GM21717 (cell line): ENCODE results near the gene PGM3.

Experiments
- ATAC-seq: cut with Tn5 transposase; IDR thresholded peaks from one replicate; pipeline ENCODE4 v1.9.1; 2021; ENCODE audit warnings: mild to moderate bottlenecking, moderate library complexity; ENCODE audit not compliant: unreplicated experiment

Gene PGM3

GRCh38 chr6:83183082-83183828, 9.8 kb downstream of the PGM3 start:
- ATAC-seq: no peak

DNA sequence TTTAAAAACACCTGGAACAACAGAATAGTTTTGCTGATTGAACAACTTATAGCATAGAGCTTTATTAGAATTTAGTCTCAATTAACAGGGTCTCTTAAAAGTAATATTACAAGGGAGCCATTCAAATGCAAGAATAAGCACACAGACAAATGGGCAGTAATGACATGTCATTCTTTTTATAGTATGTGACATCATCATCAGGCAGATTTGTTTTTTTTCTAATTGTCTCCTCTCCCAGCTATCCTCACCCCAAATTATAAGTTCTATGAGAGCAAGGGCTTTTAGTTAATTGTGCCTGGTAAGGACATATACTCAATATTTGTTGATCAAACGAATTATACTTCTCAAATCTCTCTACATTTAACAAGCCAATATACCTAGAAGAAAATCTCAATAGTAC, 11.0 kb downstream of the PGM3 start:
- no peak for ATAC-seq

GRCh38 chr6:83180426-83180950, 12.6 kb downstream of the PGM3 start:
- no peak for ATAC-seq

GRCh38 chr6:83176246-83176645, 16.8 kb downstream of the PGM3 start:
- ATAC-seq: no peak

- ATAC-seq: no peak
Measured at GRCh38 chr6:83169511-83169910, 23.6 kb downstream of the PGM3 start.

DNA sequence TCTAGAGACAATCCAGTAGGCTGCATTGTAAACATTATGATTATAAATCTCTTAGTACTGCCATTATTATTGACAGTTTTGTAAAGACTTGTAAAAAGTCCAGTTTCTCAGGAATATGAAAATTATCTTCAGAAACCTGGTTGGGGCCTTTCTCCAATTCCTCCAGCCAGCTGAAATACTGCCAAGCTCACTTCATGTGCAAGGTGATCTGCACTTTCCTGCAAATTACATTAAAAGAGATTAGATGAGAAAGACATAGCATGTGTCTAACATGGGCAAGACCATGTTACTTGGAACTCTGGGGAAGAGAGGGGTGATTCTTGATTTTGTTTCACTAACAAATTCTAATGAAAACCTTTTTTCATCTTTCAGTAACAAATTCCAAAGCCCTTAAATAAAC, 24.0 kb downstream of the PGM3 start:
- no peak for ATAC-seq

DNA sequence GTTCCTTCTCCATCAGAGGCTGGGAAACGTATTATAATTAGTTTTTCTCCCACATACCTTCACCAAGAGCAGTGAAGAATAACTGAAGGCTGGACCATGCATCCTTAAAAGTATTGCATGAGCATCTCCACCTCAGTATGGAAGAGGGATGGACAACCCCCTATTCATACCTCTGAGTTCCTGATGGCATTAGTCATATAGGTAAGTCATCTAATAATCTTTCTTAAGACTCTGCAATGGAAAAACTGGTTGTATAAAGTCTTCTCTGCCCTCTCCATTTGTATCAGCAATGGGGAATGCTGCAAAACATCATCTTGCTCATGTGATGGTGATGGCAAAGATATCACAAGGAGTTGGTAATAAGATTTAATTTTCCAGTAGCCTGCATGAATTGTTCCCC, 24.5 kb downstream of the PGM3 start:
- ATAC-seq: no peak

DNA sequence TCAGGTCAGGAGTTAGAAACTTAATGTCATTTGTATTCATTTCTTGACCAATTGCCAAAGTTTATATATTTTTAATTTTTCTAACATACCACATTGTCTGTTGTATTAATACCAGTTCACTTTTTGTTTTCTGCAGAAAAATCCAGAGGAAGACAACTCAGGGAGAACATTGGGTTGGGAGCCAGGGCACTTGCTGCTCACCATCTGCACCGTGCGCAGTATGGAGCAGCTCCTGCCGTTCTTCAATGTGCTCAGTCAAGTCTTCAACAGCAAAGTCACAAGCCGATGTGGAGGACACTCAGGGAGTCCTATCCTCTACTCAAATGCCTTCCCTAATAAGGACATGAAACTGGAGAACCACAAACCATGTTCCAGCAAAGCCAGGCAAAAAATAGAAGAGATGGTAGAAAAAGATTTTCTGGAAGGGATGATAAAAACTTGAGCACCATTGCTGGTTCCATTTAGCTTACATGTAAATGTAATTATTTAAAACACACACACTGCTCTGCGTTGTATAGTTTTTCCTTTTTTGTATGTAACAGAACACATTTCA, 25.3 kb downstream of the PGM3 start:
- ATAC-seq: no peak

DNA sequence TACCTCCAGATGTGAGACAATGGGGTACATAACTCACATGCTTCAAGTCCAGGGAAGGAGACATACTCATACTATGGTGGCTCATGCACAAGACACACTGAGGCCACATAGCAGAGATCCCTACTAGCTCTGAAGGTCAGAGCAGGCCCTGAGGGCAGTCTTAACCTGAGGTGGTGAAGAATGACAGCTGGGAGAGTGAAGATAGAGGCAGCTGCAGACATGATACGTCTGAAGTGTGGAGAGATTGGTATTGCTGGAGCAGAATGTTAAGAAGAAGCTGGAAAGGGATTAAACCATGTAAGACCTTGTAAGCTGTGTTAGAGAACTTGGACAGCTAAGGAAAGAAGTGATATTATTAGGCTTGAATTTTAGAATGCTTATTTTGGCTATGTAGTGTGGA, 32.9 kb downstream of the PGM3 start:
- no peak for ATAC-seq

GRCh38 chr6:83155794-83156193, 37.3 kb downstream of the PGM3 start:
- ATAC-seq: no peak

DNA sequence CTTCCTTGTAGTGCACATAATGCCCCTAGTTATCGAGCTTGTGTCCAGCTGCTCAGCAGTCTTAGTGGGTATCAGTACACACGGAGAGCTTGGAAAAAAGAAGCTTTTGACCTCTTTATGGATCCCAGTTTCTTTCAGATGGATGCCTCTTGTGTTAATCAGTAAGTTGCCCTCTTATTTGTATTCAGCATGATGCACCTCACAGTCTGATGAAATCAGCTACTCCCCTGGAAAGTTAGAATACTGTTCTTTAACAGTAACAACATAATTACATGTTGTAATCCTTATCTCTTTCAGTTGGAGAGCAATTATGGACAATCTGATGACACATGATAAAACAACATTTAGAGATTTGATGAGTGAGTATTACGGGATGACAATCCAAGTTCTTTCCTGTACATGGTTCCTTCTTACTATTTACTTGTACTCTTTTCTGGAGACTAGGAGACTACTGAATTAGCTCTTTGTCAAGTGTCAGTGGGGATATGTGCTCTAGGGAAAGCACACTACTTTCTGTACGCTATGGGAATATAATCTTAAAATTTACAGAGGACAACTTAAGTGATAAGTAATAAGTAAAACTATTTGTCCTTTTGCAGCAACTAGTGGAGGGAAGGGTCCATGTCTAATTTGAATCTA, 39.1 kb downstream of the PGM3 start:
- ATAC-seq: no peak

- ATAC-seq: no peak
Measured at GRCh38 chr6:83152913-83153312, 40.2 kb downstream of the PGM3 start.

DNA sequence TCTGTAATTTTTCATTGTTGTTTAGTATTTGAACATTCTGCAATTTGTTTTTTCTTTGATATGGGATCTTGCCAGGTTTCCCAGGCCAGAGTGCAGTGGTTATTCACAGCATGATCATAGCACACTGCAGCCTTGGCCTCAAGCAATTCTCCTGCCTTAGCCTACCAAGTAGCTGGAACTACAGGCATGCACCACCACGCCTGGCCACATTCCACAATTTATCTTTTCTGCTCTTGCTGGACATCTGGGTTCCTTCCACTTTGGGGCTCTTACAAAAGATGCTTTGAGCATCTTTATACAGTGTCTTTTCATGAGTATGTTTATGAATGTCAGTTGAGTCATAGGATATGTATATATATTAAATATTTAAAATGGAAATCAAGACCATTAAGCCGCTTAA, 42.0 kb downstream of the PGM3 start:
- no peak for ATAC-seq

GRCh38 chr6:83138758-83139157, 54.3 kb downstream of the PGM3 start:
- no peak for ATAC-seq

DNA sequence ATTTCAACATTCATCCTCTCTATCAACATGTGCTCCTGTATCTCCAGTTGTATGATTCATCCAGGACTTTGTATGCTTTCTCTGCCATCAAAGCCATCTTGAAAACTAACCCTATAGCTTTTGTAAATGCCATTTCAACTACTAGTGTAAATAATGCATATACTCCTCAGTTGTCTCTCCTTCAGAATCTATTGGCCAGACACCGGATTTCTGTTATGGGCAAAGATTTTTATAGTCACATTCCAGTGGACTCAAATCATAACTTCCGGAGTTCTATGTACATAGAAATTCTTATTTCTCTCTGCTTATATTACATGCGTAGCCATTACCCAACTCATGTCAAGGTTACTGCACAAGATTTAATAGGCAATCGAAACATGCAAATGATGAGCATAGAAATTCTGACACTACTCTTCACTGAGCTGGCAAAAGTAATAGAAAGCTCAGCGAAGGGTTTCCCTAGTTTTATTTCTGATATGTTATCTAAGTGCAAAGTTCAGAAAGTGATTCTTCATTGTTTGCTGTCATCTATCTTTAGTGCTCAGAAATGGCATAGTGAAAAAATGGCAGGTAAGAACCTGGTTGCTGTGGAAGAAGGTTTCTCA, 54.8 kb downstream of the PGM3 start:
- ATAC-seq: no peak

- no peak for ATAC-seq
Measured at GRCh38 chr6:83132121-83132520, 60.9 kb downstream of the PGM3 start.

- no peak for ATAC-seq
Measured at GRCh38 chr6:83127976-83128375, 65.1 kb downstream of the PGM3 start.

GRCh38 chr6:83127258-83127657, 65.8 kb downstream of the PGM3 start:
- ATAC-seq: no peak

DNA sequence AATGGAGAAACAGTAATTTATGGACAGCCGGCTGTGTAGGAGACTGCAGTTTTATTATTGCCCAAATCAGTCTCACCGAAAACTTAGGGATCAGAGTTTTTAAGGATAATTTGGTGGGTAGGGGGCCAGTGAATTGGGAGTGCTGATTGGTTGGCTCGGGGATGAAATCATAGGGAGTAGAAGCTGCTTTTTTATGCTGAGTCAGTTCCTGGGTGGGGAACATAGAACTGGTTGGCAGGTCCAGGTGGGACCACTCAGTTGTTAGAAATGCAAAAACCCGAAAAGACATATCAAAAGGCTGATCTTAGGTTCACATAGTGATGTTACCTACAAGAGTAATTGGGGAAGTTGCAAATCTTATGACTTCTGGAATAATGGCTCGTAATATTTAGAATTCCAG, 66.3 kb downstream of the PGM3 start:
- ATAC-seq: no peak

DNA sequence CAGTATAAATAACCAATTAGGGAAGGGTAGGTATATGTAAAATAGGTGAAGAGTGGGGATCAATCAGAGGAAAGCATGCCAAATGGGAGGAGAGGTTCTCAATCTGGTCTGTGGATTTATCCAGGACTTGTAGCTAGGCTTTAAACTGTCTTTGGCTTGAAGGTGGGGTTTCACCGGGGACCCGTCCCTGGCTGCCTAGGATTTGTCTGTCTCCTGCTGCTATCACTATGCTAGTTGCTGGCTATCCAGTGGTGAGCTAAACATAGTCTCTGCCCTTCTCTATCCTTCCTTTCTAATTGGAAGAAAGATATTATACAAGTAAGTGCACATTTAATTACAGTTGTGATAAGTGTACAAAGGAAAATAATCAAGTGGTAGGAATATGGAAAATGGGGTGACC, 66.8 kb downstream of the PGM3 start:
- no peak for ATAC-seq

- ATAC-seq: no peak
Measured at GRCh38 chr6:83125425-83125824, 67.6 kb downstream of the PGM3 start.

DNA sequence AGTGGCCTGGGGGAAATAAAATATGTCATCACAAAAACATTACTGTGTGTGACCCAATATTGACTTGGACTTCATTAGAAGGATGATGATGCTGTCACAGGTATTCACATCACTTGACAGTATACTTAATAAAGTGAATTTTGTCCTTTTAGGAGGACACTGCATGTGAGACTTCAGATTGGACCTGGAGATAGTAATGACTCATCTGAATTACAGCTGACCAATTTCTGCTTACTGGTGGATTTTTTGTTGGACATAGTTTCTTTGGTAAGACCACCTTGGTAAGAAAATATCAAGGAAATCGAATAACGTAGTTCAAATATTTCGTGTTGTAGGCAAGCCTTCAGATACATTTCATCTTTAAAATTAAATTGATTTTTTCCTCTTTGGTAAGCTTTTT, 68.5 kb downstream of the PGM3 start:
- no peak for ATAC-seq
